WTC11 (cell line): ENCODE measurements around the gene TMEM52. TPM values are rescaled to one million over a fixed set of nuclear protein-coding genes. Genes with fewer than 3 reads are reported as not detected.

Experiments used
- ATAC-seq: fragments of 200-7000 bp; cut with Tn5 transposase; 2 replicates; pipeline ENCODE4 v1.10.0; 2021; ENCODE audit warnings: mild to moderate bottlenecking, moderate library complexity
- CTCF ChIA-PET: fragments of 300-600 bp; sonication (Branson Sonifier 250); formaldehyde crosslinking; loops from one replicate; lab custom pipeline; 2021; ENCODE audit warnings: antibody characterized with exemption; lab: Charles Lee
- POLR2A ChIA-PET: fragments of 350-600 bp; sonication (Branson Sonifier 250); formaldehyde crosslinking; loops from one replicate; lab custom pipeline; 2021; ENCODE audit warnings: antibody characterized with exemption; lab: Charles Lee
- DNase-seq: peaks from one replicate; pipeline ENCODE4 v3.0.0; 2021; ENCODE audit warnings: low spot score
- H3K27ac Mint-ChIP-seq: 2 replicates; pipeline ENCODE4 v1.8.0; 2021; ENCODE audit warnings: mixed read lengths
- H3K27me3 Mint-ChIP-seq: 2 replicates; pipeline ENCODE4 v1.8.0; 2021; ENCODE audit warnings: low read depth, mild to moderate bottlenecking, moderate library complexity, mixed read lengths
- H3K36me3 Mint-ChIP-seq: 2 replicates; pipeline ENCODE4 v1.8.0; 2021; ENCODE audit warnings: mixed read lengths
- H3K4me1 Mint-ChIP-seq: 2 replicates; pipeline ENCODE4 v1.8.0; 2022; ENCODE audit warnings: mixed read lengths
- H3K4me3 Mint-ChIP-seq: 2 replicates; pipeline ENCODE4 v1.8.0; 2021; ENCODE audit warnings: mild to moderate bottlenecking, moderate library complexity, mixed read lengths
- H3K9me3 Mint-ChIP-seq: 2 replicates; pipeline ENCODE4 v1.8.0; 2021; ENCODE audit warnings: mixed read lengths
- EMX1 ChIP-seq: fragments of 250-450 bp; sonication (Bioruptor Pico); IDR thresholded peaks from 2 replicates; pipeline ENCODE4 v1.8.0; 2021; ENCODE audit warnings: mild to moderate bottlenecking
- FOXK1 ChIP-seq: sonication (generic); formaldehyde crosslinking; IDR thresholded peaks from 2 replicates; pipeline ENCODE4 v1.8.0; 2022; ENCODE audit warnings: mild to moderate bottlenecking, moderate library complexity, missing genetic modification reagents
- NFATC4 ChIP-seq: fragments of 250-450 bp; sonication (Bioruptor Pico); IDR thresholded peaks from 2 replicates; pipeline ENCODE4 v1.9.0; 2021; ENCODE audit warnings: mild to moderate bottlenecking
- NR1H2 ChIP-seq: sonication (generic); formaldehyde crosslinking; IDR thresholded peaks from 2 replicates; pipeline ENCODE4 v1.9.0; 2021; ENCODE audit warnings: mild to moderate bottlenecking, moderate library complexity, missing genetic modification reagents
- NR3C1 ChIP-seq: sonication (generic); formaldehyde crosslinking; conservative IDR thresholded peaks from 2 replicates; pipeline ENCODE4 v1.8.1; 2023; ENCODE audit warnings: low read depth, mild to moderate bottlenecking, missing genetic modification reagents
- SOX15 ChIP-seq: fragments of 250-450 bp; sonication (Bioruptor Pico); IDR thresholded peaks from 2 replicates; pipeline ENCODE4 v1.9.0; 2021; ENCODE audit warnings: mild to moderate bottlenecking
- ZNF232 ChIP-seq: sonication (generic); formaldehyde crosslinking; IDR thresholded peaks from 2 replicates; pipeline ENCODE4 v1.8.0; 2022; ENCODE audit warnings: mild to moderate bottlenecking, missing genetic modification reagents
- total RNA-seq: library from RNA; stranded (reverse); gene quantifications from 3 replicates; pipeline ENCODE4 v1.2.3, GENCODE V29; 2021
- TF ChIP-seq, protein P1 (sequence below): fragments of 200-600 bp; IDR thresholded peaks from 2 replicates; pipeline ENCODE4 v1.8.0; 2022; ENCODE audit warnings: antibody characterized with exemption
- TF ChIP-seq, protein P2 (sequence below): sonication (generic); formaldehyde crosslinking; IDR thresholded peaks from 2 replicates; pipeline ENCODE4 v1.8.1; 2023; ENCODE audit warnings: mild to moderate bottlenecking, missing genetic modification reagents, moderate library complexity
- TF ChIP-seq, protein P3 (sequence below): fragments of 250-450 bp; sonication (Bioruptor Pico); IDR thresholded peaks from 2 replicates; pipeline ENCODE4 v1.9.0; 2021; ENCODE audit warnings: mild to moderate bottlenecking, borderline replicate concordance
- TF ChIP-seq, protein P4 (sequence below): sonication (generic); formaldehyde crosslinking; IDR thresholded peaks from 2 replicates; pipeline ENCODE4 v1.8.0; 2022; ENCODE audit warnings: mild to moderate bottlenecking, missing genetic modification reagents
- TF ChIP-seq, protein P5 (sequence below): fragments of 250-450 bp; sonication (Bioruptor Pico); IDR thresholded peaks from 2 replicates; pipeline ENCODE4 v2.1.2; 2022; ENCODE audit warnings: mild to moderate bottlenecking, moderate library complexity
- TF ChIP-seq, protein P6 (sequence below): sonication (generic); formaldehyde crosslinking; IDR thresholded peaks from 2 replicates; pipeline ENCODE4 v1.8.1; 2023; ENCODE audit warnings: mild to moderate bottlenecking, missing genetic modification reagents

TMEM52 gene
- total RNA-seq, 1 experiment from 2014 or later: 21.9 TPM

DNA sequence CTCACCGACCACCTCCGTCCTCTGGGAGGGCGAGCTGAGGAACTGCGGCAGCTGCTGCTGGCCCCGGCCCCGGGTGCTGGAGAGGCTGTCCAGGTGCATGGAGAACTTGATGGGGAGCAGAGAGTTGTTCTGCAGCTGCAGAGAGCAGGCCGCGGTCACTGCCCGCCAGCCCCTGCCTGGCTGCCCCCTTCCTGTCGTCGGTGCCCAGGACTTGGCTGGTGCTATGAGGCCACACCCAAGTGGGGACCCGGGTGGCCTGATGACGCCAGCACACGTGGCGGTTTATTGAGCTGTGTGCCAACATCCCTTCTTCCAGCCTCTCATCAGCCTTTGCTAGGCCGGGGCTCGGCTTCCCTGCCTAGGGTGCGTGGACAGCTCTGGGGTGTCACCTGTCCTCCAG lies 5.3 kb upstream of the TMEM52 start (continued):
- TF ChIP-seq EMX1 (CRISPR knock-in tag) (no peak), NFATC4 (no peak)
- TF ChIP-seq, protein P1, sequence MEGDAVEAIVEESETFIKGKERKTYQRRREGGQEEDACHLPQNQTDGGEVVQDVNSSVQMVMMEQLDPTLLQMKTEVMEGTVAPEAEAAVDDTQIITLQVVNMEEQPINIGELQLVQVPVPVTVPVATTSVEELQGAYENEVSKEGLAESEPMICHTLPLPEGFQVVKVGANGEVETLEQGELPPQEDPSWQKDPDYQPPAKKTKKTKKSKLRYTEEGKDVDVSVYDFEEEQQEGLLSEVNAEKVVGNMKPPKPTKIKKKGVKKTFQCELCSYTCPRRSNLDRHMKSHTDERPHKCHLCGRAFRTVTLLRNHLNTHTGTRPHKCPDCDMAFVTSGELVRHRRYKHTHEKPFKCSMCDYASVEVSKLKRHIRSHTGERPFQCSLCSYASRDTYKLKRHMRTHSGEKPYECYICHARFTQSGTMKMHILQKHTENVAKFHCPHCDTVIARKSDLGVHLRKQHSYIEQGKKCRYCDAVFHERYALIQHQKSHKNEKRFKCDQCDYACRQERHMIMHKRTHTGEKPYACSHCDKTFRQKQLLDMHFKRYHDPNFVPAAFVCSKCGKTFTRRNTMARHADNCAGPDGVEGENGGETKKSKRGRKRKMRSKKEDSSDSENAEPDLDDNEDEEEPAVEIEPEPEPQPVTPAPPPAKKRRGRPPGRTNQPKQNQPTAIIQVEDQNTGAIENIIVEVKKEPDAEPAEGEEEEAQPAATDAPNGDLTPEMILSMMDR: no peak

DNA sequence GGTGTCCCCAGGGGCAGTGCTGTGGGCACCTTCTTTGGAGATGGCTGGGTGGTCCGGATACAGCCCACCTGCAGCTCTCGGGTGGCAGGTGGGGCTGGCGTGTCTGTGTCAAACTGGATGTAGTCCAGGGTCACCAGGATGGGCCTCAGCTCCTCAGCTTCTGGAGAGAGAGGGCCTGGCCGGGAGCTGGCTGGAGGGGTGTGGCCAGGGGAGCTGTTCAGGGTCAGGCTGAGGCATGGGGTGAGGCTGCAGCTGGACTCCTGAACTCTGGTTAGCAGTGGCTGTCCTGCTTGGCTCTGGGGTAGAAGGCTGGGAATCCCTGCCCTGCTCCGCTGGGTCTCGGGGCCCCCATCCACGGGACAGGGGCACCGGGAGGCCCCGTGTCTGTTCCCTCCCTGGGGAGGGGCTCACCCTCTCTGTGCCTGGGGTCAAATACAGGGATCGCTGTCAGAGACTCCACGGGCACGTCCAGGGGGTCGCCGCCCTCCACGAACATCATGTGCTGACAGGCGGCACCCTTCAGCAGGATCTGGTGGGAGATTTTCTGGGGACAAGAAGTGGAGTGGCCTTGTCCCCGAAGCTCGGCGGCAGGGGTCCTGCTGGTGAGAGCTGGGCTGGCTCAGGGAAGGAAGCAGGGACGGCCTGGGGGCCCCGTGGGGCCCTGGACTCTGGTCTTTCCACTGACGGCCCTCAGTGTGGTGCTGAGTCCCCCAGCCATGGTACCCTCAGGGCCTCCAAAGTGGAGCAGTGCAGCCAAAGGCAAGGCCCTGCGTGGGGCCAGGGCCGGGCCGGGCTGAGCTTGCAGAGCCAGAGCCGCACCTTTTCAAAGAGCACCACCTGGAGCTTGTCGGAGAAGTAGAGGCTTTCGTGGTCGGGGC lies 4.1 kb upstream of the TMEM52 start:
- TF ChIP-seq, protein P2, sequence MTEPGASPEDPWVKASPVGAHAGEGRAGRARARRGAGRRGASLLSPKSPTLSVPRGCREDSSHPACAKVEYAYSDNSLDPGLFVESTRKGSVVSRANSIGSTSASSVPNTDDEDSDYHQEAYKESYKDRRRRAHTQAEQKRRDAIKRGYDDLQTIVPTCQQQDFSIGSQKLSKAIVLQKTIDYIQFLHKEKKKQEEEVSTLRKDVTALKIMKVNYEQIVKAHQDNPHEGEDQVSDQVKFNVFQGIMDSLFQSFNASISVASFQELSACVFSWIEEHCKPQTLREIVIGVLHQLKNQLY (CRISPR knock-in tag): no peak
- TF ChIP-seq, protein P3, sequence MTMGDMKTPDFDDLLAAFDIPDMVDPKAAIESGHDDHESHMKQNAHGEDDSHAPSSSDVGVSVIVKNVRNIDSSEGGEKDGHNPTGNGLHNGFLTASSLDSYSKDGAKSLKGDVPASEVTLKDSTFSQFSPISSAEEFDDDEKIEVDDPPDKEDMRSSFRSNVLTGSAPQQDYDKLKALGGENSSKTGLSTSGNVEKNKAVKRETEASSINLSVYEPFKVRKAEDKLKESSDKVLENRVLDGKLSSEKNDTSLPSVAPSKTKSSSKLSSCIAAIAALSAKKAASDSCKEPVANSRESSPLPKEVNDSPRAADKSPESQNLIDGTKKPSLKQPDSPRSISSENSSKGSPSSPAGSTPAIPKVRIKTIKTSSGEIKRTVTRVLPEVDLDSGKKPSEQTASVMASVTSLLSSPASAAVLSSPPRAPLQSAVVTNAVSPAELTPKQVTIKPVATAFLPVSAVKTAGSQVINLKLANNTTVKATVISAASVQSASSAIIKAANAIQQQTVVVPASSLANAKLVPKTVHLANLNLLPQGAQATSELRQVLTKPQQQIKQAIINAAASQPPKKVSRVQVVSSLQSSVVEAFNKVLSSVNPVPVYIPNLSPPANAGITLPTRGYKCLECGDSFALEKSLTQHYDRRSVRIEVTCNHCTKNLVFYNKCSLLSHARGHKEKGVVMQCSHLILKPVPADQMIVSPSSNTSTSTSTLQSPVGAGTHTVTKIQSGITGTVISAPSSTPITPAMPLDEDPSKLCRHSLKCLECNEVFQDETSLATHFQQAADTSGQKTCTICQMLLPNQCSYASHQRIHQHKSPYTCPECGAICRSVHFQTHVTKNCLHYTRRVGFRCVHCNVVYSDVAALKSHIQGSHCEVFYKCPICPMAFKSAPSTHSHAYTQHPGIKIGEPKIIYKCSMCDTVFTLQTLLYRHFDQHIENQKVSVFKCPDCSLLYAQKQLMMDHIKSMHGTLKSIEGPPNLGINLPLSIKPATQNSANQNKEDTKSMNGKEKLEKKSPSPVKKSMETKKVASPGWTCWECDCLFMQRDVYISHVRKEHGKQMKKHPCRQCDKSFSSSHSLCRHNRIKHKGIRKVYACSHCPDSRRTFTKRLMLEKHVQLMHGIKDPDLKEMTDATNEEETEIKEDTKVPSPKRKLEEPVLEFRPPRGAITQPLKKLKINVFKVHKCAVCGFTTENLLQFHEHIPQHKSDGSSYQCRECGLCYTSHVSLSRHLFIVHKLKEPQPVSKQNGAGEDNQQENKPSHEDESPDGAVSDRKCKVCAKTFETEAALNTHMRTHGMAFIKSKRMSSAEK (CRISPR knock-in tag): no peak
- TF ChIP-seq, all 79 proteins: peak for 0
- Mint-ChIP-seq H3K4me1 (no peaks in the 10 kb centered on the region), H3K27me3 (no peaks in the 10 kb centered on the region), H3K9me3 (peaks cover 4% of the 10 kb centered on the region), H3K27ac (no peak overlapping the region), H3K4me3 (no peak overlapping the region), H3K36me3 (no peaks in the 10 kb centered on the region)
- ChIA-PET CTCF (interaction anchor here (1.0 to 3.4 kb wide), 10 partner anchors 14 to 244 kb away, joined by 3 to 23 read pairs (median 4); no protein-coding TSS in a partner anchor), POLR2A (no interaction called here)
- ATAC-seq (no peak), DNase-seq (no peak)

DNA sequence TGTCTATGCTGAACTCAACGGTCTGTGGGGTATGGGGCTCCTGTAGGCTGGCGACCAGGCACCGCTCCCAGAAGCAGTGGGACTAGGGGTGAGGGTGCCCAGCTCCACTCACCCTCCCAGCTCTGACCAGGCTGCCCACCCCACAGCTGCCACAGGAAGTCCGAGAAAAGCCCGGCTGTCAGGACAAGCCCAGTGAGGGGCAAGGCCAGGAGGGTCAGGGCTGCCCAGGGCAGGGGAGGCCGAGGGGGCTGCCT lies 3.5 kb upstream of the TMEM52 start:
- no peaks in the 10 kb centered on the region for H3K27me3 Mint-ChIP-seq
- ATAC-seq (no peak), DNase-seq (no peak)
- CTCF ChIA-PET: interaction anchor here (2.0 to 3.4 kb wide), 2 partner anchors 123 to 217 kb away, joined by 7 to 23 read pairs; no protein-coding TSS in a partner anchor
- H3K36me3 Mint-ChIP-seq: no peaks in the 10 kb centered on the region
- H3K4me3 Mint-ChIP-seq: no peak overlapping the region
- POLR2A ChIA-PET: no interaction called here
- TF ChIP-seq FOXK1 (CRISPR knock-in tag): no peak
- TF ChIP-seq NR1H2: no peak
- TF ChIP-seq, protein P4, sequence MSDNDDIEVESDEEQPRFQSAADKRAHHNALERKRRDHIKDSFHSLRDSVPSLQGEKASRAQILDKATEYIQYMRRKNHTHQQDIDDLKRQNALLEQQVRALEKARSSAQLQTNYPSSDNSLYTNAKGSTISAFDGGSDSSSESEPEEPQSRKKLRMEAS (CRISPR knock-in tag): no peak
- TF ChIP-seq ZNF232 (CRISPR knock-in tag): no peak
- no peak for TF ChIP-seq SOX15
- TF ChIP-seq, protein P5, sequence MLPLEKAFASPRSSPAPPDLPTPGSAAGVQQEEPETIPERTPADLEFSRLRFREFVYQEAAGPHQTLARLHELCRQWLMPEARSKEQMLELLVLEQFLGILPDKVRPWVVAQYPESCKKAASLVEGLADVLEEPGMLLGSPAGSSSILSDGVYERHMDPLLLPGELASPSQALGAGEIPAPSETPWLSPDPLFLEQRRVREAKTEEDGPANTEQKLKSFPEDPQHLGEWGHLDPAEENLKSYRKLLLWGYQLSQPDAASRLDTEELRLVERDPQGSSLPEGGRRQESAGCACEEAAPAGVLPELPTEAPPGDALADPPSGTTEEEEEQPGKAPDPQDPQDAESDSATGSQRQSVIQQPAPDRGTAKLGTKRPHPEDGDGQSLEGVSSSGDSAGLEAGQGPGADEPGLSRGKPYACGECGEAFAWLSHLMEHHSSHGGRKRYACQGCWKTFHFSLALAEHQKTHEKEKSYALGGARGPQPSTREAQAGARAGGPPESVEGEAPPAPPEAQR (CRISPR knock-in tag): no peak
- no peak for TF ChIP-seq NR3C1 (CRISPR knock-in tag)
- TF ChIP-seq, protein P6, sequence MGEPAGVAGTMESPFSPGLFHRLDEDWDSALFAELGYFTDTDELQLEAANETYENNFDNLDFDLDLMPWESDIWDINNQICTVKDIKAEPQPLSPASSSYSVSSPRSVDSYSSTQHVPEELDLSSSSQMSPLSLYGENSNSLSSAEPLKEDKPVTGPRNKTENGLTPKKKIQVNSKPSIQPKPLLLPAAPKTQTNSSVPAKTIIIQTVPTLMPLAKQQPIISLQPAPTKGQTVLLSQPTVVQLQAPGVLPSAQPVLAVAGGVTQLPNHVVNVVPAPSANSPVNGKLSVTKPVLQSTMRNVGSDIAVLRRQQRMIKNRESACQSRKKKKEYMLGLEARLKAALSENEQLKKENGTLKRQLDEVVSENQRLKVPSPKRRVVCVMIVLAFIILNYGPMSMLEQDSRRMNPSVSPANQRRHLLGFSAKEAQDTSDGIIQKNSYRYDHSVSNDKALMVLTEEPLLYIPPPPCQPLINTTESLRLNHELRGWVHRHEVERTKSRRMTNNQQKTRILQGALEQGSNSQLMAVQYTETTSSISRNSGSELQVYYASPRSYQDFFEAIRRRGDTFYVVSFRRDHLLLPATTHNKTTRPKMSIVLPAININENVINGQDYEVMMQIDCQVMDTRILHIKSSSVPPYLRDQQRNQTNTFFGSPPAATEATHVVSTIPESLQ (CRISPR knock-in tag): no peak
- peaks cover 3% of the 10 kb centered on the region; the same call in 1 of the 2 replicates for H3K4me1 Mint-ChIP-seq
- H3K9me3 Mint-ChIP-seq: peaks cover 4% of the 10 kb centered on the region
- no peak overlapping the region for H3K27ac Mint-ChIP-seq
